Suprapubic skin (tissue), 4 donors: ENCODE data around the gene STOM. TPM values are rescaled to one million over a fixed set of nuclear protein-coding genes. Genes with fewer than 3 reads are reported as not detected.
A peak's percentile ranks its signal among the peaks of the same experiment; 100 is the strongest.

Source experiments
- DNase-seq, 2 donors: peaks; one replicate each; pipeline ENCODE4 v3.0.0-alpha.2; 2019; ENCODE audit warnings: low spot score in 2 of 2
- H3K27ac ChIP-seq: fragments of 200-600 bp; sonication (generic); one replicate; pipeline ENCODE4 v1.5.1; 2019
- H3K27me3 ChIP-seq: fragments of 200-600 bp; sonication (generic); one replicate; pipeline ENCODE4 v1.5.1; 2019
- H3K36me3 ChIP-seq: fragments of 200-600 bp; sonication (generic); one replicate; pipeline ENCODE4 v1.5.1; 2019
- H3K4me1 ChIP-seq: fragments of 200-600 bp; sonication (generic); one replicate; pipeline ENCODE4 v1.5.1; 2019
- H3K4me3 ChIP-seq: fragments of 200-600 bp; sonication (generic); one replicate; pipeline ENCODE4 v1.5.1; 2019; ENCODE audit warnings: mild to moderate bottlenecking
- H3K9me3 ChIP-seq: fragments of 200-600 bp; sonication (generic); one replicate; pipeline ENCODE4 v1.5.1; 2019
- CTCF ChIP-seq, 2 donors: fragments of 200-600 bp in 1 of 2; fragments of 450-650 bp in 1 of 2; sonication (generic) in 1 of 2; IDR thresholded peaks; one replicate each; pipeline ENCODE4 v1.5.1; 2016 to 2019; ENCODE audit warnings: antibody characterized with exemption in 2 of 2, mild to moderate bottlenecking in 1 of 2, moderate library complexity in 1 of 2
- EP300 ChIP-seq: sonication (generic); formaldehyde crosslinking; IDR thresholded peaks from one replicate; pipeline ENCODE4 v1.6.1; 2017; ENCODE audit warnings: antibody characterized with exemption
- POLR2A ChIP-seq, 2 donors: fragments of 450-650 bp; IDR thresholded peaks; one replicate each; pipeline ENCODE4 v1.6.1; 2017; ENCODE audit warnings: antibody characterized with exemption in 2 of 2, mild to moderate bottlenecking in 2 of 2, moderate library complexity in 2 of 2
- POLR2AphosphoS5 ChIP-seq, 3 donors: sonication (generic); formaldehyde crosslinking; IDR thresholded peaks; one replicate each; pipeline ENCODE4 v1.6.1; 2017; ENCODE audit warnings: antibody characterized with exemption in 3 of 3
- WGBS: methylation state at CpG from one replicate; pipeline ENCODE4 v1.1.5; 2018; 5-methylcytosine and 5-hydroxymethylcytosine counted together
- total RNA-seq, 4 donors: library from RNA; depleted of rRNA; stranded (reverse); fragments of >200 nt; gene quantifications; one replicate each; pipeline ENCODE4 v1.1.0, GENCODE V29; 2016

STOM gene
- total RNA-seq, 4 donors from 2014 or later: 166 to 238 (median 185) TPM

GRCh38 chr9:121317737-121318630 lies 52.1 kb downstream of the STOM start:
- 40% methylated on average over 3 of the region's 6 CpGs for WGBS
- peak overlapping the region; percentile 8 for H3K27ac ChIP-seq
- peaks cover 82% of the 10 kb centered on the region for H3K36me3 ChIP-seq
- peak in 1 of 2 donors; percentile 60 for DNase-seq
- peaks cover 40% of the 10 kb centered on the region for H3K4me1 ChIP-seq
- no peaks in the 10 kb centered on the region for H3K9me3 ChIP-seq
- H3K4me3 ChIP-seq: no peak overlapping the region
- TF ChIP-seq POLR2A (IDR thresholded peaks at IDR 0.05): no peak
- no peak for TF ChIP-seq POLR2AphosphoS5 (IDR thresholded peaks at IDR 0.05)
- no peak for TF ChIP-seq CTCF (IDR thresholded peaks at IDR 0.05)
- TF ChIP-seq EP300: no peak
- no peaks in the 10 kb centered on the region for H3K27me3 ChIP-seq

- Histone ChIP-seq H3K27me3 (no peaks in the 10 kb centered on the region), H3K9me3 (no peaks in the 10 kb centered on the region), H3K4me3 (no peak overlapping the region), H3K4me1 (peaks cover 30% of the 10 kb centered on the region), H3K27ac (peak overlapping the region; percentile 8), H3K36me3 (peaks cover 86% of the 10 kb centered on the region)
- 89% methylated on average over 11 of the region's 11 CpGs for WGBS
- DNase-seq: peak in 1 of 2 donors; percentile 27
- TF ChIP-seq EP300 (no peak), POLR2A (IDR thresholded peaks at IDR 0.05) (no peak), CTCF (IDR thresholded peaks at IDR 0.05) (no peak), POLR2AphosphoS5 (IDR thresholded peaks at IDR 0.05) (no peak)
Measured at GRCh38 chr9:121316852-121317373, 53.1 kb downstream of the STOM start.

GRCh38 chr9:121316378-121316777 lies 53.7 kb downstream of the STOM start:
- Histone ChIP-seq H3K27ac (no peak overlapping the region), H3K4me3 (no peak overlapping the region), H3K9me3 (no peaks in the 10 kb centered on the region), H3K27me3 (no peaks in the 10 kb centered on the region), H3K36me3 (peaks cover 86% of the 10 kb centered on the region), H3K4me1 (peaks cover 30% of the 10 kb centered on the region)
- 82% methylated on average over 6 of the region's 6 CpGs for WGBS
- DNase-seq: peak in 1 of 2 donors; percentile 44
- no peak for TF ChIP-seq POLR2A (IDR thresholded peaks at IDR 0.05)
- no peak for TF ChIP-seq CTCF (IDR thresholded peaks at IDR 0.05)
- no peak for TF ChIP-seq POLR2AphosphoS5 (IDR thresholded peaks at IDR 0.05)
- TF ChIP-seq EP300: no peak

GRCh38 chr9:121313458-121314152 lies 56.4 kb downstream of the STOM start:
- H3K4me1 ChIP-seq: peaks cover 17% of the 10 kb centered on the region
- no peak overlapping the region for H3K27ac ChIP-seq
- TF ChIP-seq EP300 (no peak), POLR2AphosphoS5 (IDR thresholded peaks at IDR 0.05) (no peak), POLR2A (IDR thresholded peaks at IDR 0.05) (no peak), CTCF (IDR thresholded peaks at IDR 0.05) (no peak)

GRCh38 chr9:121312169-121312568 lies 57.9 kb downstream of the STOM start:
- DNase-seq: peak; percentile 58 to 63
- no peak overlapping the region for H3K4me3 ChIP-seq
- no peaks in the 10 kb centered on the region for H3K9me3 ChIP-seq
- H3K4me1 ChIP-seq: peaks cover 9% of the 10 kb centered on the region
- H3K27ac ChIP-seq: no peak overlapping the region
- no peaks in the 10 kb centered on the region for H3K27me3 ChIP-seq
- no peak for TF ChIP-seq CTCF (IDR thresholded peaks at IDR 0.05)
- TF ChIP-seq POLR2AphosphoS5 (IDR thresholded peaks at IDR 0.05): no peak
- no peak for TF ChIP-seq EP300
- TF ChIP-seq POLR2A (IDR thresholded peaks at IDR 0.05): no peak
- 87% methylated on average over 17 of the region's 17 CpGs for WGBS
- H3K36me3 ChIP-seq: peaks cover 95% of the 10 kb centered on the region

More at GRCh38 chr9:121313458-121314152, 56.4 kb downstream of the STOM start:
- H3K9me3 ChIP-seq: no peaks in the 10 kb centered on the region
- peaks cover 95% of the 10 kb centered on the region for H3K36me3 ChIP-seq
- DNase-seq: peak in 1 of 2 donors; percentile 34
- H3K27me3 ChIP-seq: no peaks in the 10 kb centered on the region
- 90% methylated on average over 10 of the region's 10 CpGs for WGBS
- H3K4me3 ChIP-seq: no peak overlapping the region
